MM.1S (cell line): ENCODE results near the gene TMEM123.

ENCODE experiments used
- DNase-seq: peaks from one replicate; pipeline ENCODE4 v3.0.0-alpha.2; 2015
- H2AFZ ChIP-seq: fragments of 300-600 bp; sonication (generic); 2 replicates; pipeline ENCODE4 v1.6.0; 2016; ENCODE audit warnings: antibody characterized with exemption, low read length
- H3F3A ChIP-seq: fragments of 300-600 bp; sonication (generic); 2 replicates; pipeline ENCODE4 v1.6.1; 2016; ENCODE audit warnings: mild to moderate bottlenecking, antibody characterized with exemption, low read length, moderate library complexity, mixed read lengths; ENCODE audit not compliant: insufficient read depth
- H3K27ac ChIP-seq: fragments of 300-600 bp; sonication (generic); 2 replicates; pipeline ENCODE4 v1.5.1; 2016; ENCODE audit warnings: mild to moderate bottlenecking, low read length
- H3K27me3 ChIP-seq: fragments of 300-600 bp; sonication (generic); replicated peaks from 2 replicates; pipeline ENCODE4 v1.6.0; 2016; ENCODE audit warnings: low read length; ENCODE audit not compliant: insufficient read depth
- H3K36me3 ChIP-seq: fragments of 300-600 bp; sonication (generic); replicated peaks from 2 replicates; pipeline ENCODE4 v1.6.1; 2016; ENCODE audit warnings: mild to moderate bottlenecking, low read length, mixed read lengths; ENCODE audit not compliant: insufficient read depth
- H3K4me1 ChIP-seq: fragments of 300-600 bp; sonication (generic); 2 replicates; pipeline ENCODE4 v1.6.1; 2016; ENCODE audit warnings: low read length, mixed read lengths
- H3K4me2 ChIP-seq: fragments of 300-600 bp; sonication (generic); 2 replicates; pipeline ENCODE4 v1.6.0; 2016; ENCODE audit warnings: low read depth, low read length
- H3K4me3 ChIP-seq: fragments of 300-600 bp; sonication (generic); 2 replicates; pipeline ENCODE4 v1.5.1; 2016; ENCODE audit warnings: low read length, mixed read lengths
- H3K79me2 ChIP-seq: fragments of 300-600 bp; sonication (generic); 2 replicates; pipeline ENCODE4 v1.6.1; 2016; ENCODE audit warnings: mixed run types, low read length, mixed read lengths
- H3K9ac ChIP-seq: fragments of 300-600 bp; sonication (generic); 2 replicates; pipeline ENCODE4 v1.6.1; 2016; ENCODE audit warnings: low read length, mixed read lengths
- H3K9me2 ChIP-seq: fragments of 300-600 bp; sonication (generic); replicated peaks from 2 replicates; pipeline ENCODE4 v1.6.1; 2016; ENCODE audit warnings: mild to moderate bottlenecking, low read length, mixed read lengths; ENCODE audit not compliant: insufficient read depth
- H3K9me3 ChIP-seq: fragments of 300-600 bp; sonication (generic); replicated peaks from 2 replicates; pipeline ENCODE4 v1.6.1; 2016; ENCODE audit warnings: mild to moderate bottlenecking, low read length, mixed read lengths; ENCODE audit not compliant: insufficient read depth
- H4K20me1 ChIP-seq: fragments of 300-600 bp; sonication (generic); 2 replicates; pipeline ENCODE4 v1.6.1; 2016; ENCODE audit warnings: mild to moderate bottlenecking, low read length, moderate library complexity, mixed read lengths; ENCODE audit not compliant: insufficient read depth
- EZH2 ChIP-seq: fragments of 300-600 bp; sonication (generic); optimal IDR thresholded peaks from 2 replicates; pipeline ENCODE3; 2017; ENCODE audit warnings: low read depth, mild to moderate bottlenecking, antibody characterized with exemption, low read length, mixed read lengths
- EZH2phosphoT487 ChIP-seq: fragments of 300-600 bp; sonication (generic); IDR thresholded peaks from 2 replicates; pipeline ENCODE4 v1.6.1; 2018; ENCODE audit warnings: antibody characterized with exemption, low read length
- TF ChIP-seq, protein P1 (sequence below): fragments of 300-600 bp; sonication (generic); IDR thresholded peaks from 2 replicates; pipeline ENCODE4 v1.5.1; 2016; ENCODE audit warnings: antibody characterized with exemption, low read length, mixed read lengths

Gene TMEM123

GRCh38 chr11:102457056-102457677 lies 4.6 kb upstream of the TMEM123 start:
- Histone ChIP-seq H2AFZ (no peak overlapping the region), H3K9me2 (no peaks in the 10 kb centered on the region), H3K4me2 (no peak overlapping the region), H3K4me3 (no peak overlapping the region), H3K9me3 (no peaks in the 10 kb centered on the region), H3K36me3 (no peaks in the 10 kb centered on the region), H3F3A (peaks cover 15% of the 10 kb centered on the region), H3K27me3 (no peaks in the 10 kb centered on the region), H3K79me2 (peaks cover 3% of the 10 kb centered on the region; the same call in 1 of the 2 replicates), H3K4me1 (peaks cover 9% of the 10 kb centered on the region), H3K9ac (no peak overlapping the region), H3K27ac (no peak overlapping the region), H4K20me1 (no peaks in the 10 kb centered on the region)
- DNase-seq = no peak
- no peak for TF ChIP-seq EZH2phosphoT487
- TF ChIP-seq, protein P1, sequence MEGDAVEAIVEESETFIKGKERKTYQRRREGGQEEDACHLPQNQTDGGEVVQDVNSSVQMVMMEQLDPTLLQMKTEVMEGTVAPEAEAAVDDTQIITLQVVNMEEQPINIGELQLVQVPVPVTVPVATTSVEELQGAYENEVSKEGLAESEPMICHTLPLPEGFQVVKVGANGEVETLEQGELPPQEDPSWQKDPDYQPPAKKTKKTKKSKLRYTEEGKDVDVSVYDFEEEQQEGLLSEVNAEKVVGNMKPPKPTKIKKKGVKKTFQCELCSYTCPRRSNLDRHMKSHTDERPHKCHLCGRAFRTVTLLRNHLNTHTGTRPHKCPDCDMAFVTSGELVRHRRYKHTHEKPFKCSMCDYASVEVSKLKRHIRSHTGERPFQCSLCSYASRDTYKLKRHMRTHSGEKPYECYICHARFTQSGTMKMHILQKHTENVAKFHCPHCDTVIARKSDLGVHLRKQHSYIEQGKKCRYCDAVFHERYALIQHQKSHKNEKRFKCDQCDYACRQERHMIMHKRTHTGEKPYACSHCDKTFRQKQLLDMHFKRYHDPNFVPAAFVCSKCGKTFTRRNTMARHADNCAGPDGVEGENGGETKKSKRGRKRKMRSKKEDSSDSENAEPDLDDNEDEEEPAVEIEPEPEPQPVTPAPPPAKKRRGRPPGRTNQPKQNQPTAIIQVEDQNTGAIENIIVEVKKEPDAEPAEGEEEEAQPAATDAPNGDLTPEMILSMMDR = no peak
- TF ChIP-seq EZH2 = no peak

DNA sequence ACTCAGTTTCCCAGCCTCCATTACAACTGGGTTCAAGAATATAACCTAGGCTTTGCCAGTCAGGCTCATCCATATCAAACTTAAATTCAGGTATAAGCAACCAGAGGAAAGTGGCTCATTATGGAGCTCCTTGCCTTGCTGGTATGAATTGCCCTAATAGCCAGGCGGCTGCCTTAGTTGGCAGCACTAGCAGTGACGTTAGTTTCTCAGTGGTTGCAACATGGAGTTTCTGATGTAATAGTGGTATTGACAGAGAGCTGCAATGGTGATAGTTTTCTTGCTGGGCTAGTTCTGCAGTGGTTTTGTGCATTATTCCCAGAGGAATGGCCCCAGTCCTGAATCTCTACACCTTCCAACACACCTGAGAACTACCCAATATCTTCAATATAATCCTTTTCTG lies 3.8 kb upstream of the TMEM123 start:
- H3K36me3 ChIP-seq = no peaks in the 10 kb centered on the region
- no peak overlapping the region for H3K9ac ChIP-seq
- H2AFZ ChIP-seq = no peak overlapping the region
- H3K4me3 ChIP-seq = no peak overlapping the region
- H3K9me2 ChIP-seq = no peaks in the 10 kb centered on the region
- no peaks in the 10 kb centered on the region for H4K20me1 ChIP-seq
- DNase-seq = no peak
- H3K79me2 ChIP-seq = peaks cover 11% of the 10 kb centered on the region
- TF ChIP-seq EZH2 = no peak
- H3K27me3 ChIP-seq = no peaks in the 10 kb centered on the region
- no peak overlapping the region for H3K27ac ChIP-seq
- peaks cover 9% of the 10 kb centered on the region for H3K4me1 ChIP-seq
- no peak overlapping the region for H3K4me2 ChIP-seq
- H3K9me3 ChIP-seq = no peaks in the 10 kb centered on the region
- peaks cover 22% of the 10 kb centered on the region for H3F3A ChIP-seq

- H3K27me3 ChIP-seq = no peaks in the 10 kb centered on the region
- H3K79me2 ChIP-seq = peaks cover 35% of the 10 kb centered on the region
- H3K36me3 ChIP-seq = no peaks in the 10 kb centered on the region
- H3K4me2 ChIP-seq = peak overlapping the region; percentile 84; the same call in 1 of the 2 replicates
- peaks cover 29% of the 10 kb centered on the region for H3K4me1 ChIP-seq
- DNase-seq = no peak
- 0 out of 2 replicates have a peak, but pooled peaks cover 2% of the 10 kb centered on the region for H4K20me1 ChIP-seq
- no peak overlapping the region for H3K4me3 ChIP-seq
- H3K9ac ChIP-seq = no peak overlapping the region
- H3F3A ChIP-seq = peaks cover 25% of the 10 kb centered on the region
- no peak overlapping the region for H2AFZ ChIP-seq
- TF ChIP-seq EZH2phosphoT487 (no peak), EZH2 (no peak)
- TF ChIP-seq, protein P1 = no peak
- no peak overlapping the region; the same call in 1 of the 2 replicates for H3K27ac ChIP-seq
- no peaks in the 10 kb centered on the region for H3K9me3 ChIP-seq
- H3K9me2 ChIP-seq = no peaks in the 10 kb centered on the region
Observed at GRCh38 chr11:102453921-102454320, 1.4 kb upstream of the TMEM123 start.

DNA sequence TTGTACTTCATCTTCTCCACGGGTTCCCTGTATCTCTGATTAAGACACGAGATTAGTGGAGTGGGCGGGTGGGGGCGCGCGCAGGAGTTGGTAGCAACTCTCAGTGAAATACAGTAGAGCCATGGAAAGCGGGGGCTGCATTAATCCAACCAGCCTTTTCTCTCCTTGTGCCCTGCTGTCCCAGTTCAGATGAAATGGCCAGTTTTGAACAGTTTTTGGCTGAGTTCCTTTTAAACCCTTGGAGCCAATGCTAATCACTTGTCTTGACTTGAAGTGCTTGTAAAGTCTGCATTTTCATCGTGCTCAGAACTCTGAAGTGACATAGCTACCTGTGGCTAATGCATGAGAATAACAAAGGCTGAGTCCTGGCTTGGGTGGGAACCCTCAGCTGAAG lies 734 bp upstream of the TMEM123 start:
- H3K9me2 ChIP-seq = no peaks in the 10 kb centered on the region
- H3K36me3 ChIP-seq = no peaks in the 10 kb centered on the region
- H3K9ac ChIP-seq = peak overlapping the region; percentile 82
- DNase-seq = peak; percentile 30
- TF ChIP-seq EZH2phosphoT487 (no peak), EZH2 (no peak)
- TF ChIP-seq, protein P1 = no peak
- peak overlapping the region; percentile 95 for H3K4me3 ChIP-seq
- no peaks in the 10 kb centered on the region for H3K9me3 ChIP-seq
- peak overlapping the region; percentile 96 for H3K27ac ChIP-seq
- H3K79me2 ChIP-seq = peaks cover 41% of the 10 kb centered on the region
- H3K27me3 ChIP-seq = no peaks in the 10 kb centered on the region
- peaks cover 35% of the 10 kb centered on the region for H3K4me1 ChIP-seq
- H2AFZ ChIP-seq = peak overlapping the region; percentile 78
- peaks cover 25% of the 10 kb centered on the region for H3F3A ChIP-seq
- 0 out of 2 replicates have a peak, but pooled peaks cover 2% of the 10 kb centered on the region for H4K20me1 ChIP-seq
- peak overlapping the region; percentile 84 for H3K4me2 ChIP-seq
